Subcutaneous adipose tissue (tissue), 4 donors: ENCODE measurements around the gene ATP1A2. TPM values are rescaled to one million over a fixed set of nuclear protein-coding genes. Genes with fewer than 3 reads are reported as not detected.

ENCODE experiments used
- CTCF ChIP-seq: fragments of 450-650 bp; IDR thresholded peaks from one replicate; pipeline ENCODE4 v1.5.1; 2016; ENCODE audit warnings: low read depth, mild to moderate bottlenecking, control low read depth, antibody characterized with exemption, moderate library complexity
- total RNA-seq, 4 donors: library from RNA; depleted of rRNA; stranded (reverse); fragments of >200 nt; gene quantifications; one replicate each; pipeline ENCODE4 v1.1.0, GENCODE V29; 2016

ATP1A2 gene
- 100 to 1,000 TPM in 2 of 4 donors, 10 to 100 TPM in 2; 13.4 to 150 (median 88.9) TPM for total RNA-seq

DNA sequence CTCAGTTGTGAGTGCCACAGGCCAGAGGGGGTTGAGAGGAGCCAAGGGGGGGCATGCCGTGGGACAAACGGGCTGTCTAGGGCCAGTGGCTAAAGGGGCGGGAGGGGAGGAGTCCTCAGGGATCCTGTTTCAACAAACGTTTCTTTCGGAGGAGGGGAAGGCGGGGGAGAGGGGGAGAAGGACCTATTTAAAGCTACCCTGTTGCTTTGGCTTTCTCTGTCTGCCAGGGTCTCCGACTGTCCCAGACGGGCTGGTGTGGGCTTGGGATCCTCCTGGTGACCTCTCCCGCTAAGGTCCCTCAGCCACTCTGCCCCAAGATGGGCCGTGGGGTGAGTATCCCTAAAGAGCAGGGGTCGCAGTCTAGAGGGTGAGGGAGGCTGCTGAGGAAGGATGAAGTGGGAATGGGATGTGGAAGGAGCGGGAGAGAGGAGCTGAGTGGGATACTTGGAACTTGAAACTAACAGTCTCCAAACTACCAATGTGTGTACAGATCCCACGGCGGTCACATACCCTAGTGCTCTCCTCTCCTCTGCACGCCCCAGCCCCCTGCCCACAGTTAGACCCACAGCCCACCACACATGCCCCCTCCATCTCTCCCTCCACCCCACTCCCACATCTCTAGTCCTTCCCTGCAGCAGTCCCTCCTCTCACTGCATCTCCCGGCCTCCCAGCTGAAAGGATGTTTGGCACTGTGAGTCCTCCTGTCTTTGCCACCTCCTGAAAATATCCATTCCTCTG lies at the start of gene ATP1A2:
Gene ATP1A2, plus strand, starts transcription at position 215 of the 738 bp plus-strand sequence. Its CDS starts 103 bp downstream, at position 318.
- no peak for TF ChIP-seq CTCF

GRCh38 chr1:160066829-160067745 lies 48.5 kb upstream of the ATP1A2 start:
- no peak for TF ChIP-seq CTCF

- TF ChIP-seq CTCF = no peak
These were observed 47.3 kb upstream of the ATP1A2 start for GRCh38 chr1:160068225-160068624.

- no peak for TF ChIP-seq CTCF
These were observed 45.9 kb upstream of the ATP1A2 start, which contains the start of gene KCNJ10 for GRCh38 chr1:160069460-160070231. Gene KCNJ10 (minus strand): TSS chr1:160070160. CDS start chr1:160042532, 27,628 bp downstream.

DNA sequence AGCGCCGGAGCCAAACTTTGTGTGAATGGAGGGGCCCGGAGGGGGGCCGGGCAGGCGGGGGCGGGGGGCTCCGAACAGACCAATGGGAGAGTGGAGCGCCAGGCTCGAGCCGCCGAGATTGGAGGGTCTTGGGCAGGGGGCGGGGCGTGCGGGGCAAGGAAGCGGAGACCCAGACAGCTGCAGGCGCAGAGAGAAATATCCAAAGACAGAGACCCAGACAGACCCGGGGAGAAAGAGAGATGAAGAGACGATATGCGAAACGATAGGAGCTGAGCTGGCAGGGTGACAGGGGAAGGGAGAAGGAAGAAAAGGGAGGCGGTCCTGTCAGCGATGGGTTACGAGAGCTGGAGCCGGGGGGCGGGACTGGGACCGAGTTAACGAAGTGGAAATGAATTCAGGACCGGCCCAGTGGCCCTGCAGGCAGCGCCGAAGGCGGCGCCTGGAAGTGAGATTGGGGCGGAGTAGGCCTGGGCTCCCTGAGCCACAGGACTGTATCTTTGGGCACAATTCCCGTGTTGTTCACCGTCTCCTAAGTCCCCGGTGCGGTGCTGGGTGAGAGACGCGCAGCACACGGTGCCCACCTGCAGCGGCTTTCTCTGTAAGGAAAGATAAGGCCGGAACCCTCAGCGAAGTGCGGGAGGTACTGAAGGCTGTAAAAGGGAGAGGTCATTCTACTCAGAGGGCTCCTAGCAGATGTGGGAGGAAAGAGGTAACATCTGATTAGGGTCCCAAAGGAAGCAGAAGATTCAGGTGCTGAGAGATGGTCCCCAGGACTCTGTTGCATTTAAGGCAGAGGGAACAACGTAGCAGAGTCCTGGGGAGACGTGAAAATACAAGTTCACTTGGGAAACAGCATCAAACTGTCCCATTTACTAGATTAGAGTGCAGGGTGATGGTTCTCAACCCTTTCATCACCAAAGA lies 45.1 kb upstream of the ATP1A2 start:
- no peak for TF ChIP-seq CTCF

GRCh38 chr1:160071289-160071688 lies 44.3 kb upstream of the ATP1A2 start:
- no peak for TF ChIP-seq CTCF
